Measurements from ENCODE around the gene LMTK2. TPM values are rescaled to one million over a fixed set of nuclear protein-coding genes. Genes with fewer than 3 reads are reported as not detected.

The LMTK2 gene
- total and polyA plus RNA-seq, 2 donors (not counting 1 experiment from before 2014, with no cell fraction given): 5.2 to 6.9 TPM

DNA sequence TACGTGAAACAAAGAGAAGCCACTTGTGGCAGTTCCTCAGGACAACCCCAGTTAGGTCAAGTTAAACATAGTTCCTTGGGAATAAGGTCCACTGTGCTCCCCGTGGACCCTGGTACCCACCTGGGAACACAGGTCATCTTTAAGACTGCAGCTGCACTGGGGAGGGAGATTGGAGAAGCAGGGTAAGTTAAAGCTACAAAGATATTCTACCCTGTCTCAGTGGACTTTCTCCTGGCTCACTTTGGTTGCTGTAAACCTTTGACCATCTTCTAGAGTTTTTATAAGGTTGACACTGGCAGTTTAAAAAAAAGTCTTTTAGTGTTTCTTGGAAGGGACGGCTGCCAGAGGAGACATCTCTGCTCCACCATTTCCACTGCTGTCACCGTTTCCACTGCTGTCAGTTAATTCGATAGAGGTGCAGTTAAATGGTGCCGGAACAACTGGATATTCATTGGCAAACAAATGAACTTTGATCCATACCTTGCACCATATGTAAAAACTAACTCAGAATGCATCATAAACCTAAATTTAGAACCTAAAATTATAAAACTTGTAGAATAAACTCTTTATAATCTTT is 42.5 kb downstream of the LMTK2 start:
- Histone ChIP-seq H3K36me3 (ENCODE audit: control insufficient read depth, insufficient read depth, low read length) (no peaks in the 10 kb centered on the region), H3K4me3 (replicated peaks in 1 of 4; ENCODE audit: control extremely low read depth in 1 of 4, insufficient read depth in 1 of 4, low read depth in 3 of 4, low read length in 4 of 4) (no peak overlapping the region), H2AFZ (ENCODE audit: low read length) (no peak overlapping the region), H3K27ac (ENCODE audit: insufficient read depth, low read length) (no peak overlapping the region), H3K9me3 (ENCODE audit: control insufficient read depth, insufficient read depth, low read depth, low read length) (no peaks in the 10 kb centered on the region), H3K4me2 (ENCODE audit: extremely low read depth, insufficient read depth, low read length) (no peak overlapping the region), H3K27me3 (ENCODE audit: control insufficient read depth, insufficient read depth, low read length) (no peaks in the 10 kb centered on the region), H3K79me2 (ENCODE audit: control insufficient read depth, insufficient read depth, low read length) (no peaks in the 10 kb centered on the region), H3K9ac (ENCODE audit: insufficient read depth, low read length) (no peak overlapping the region), H4K20me1 (ENCODE audit: control insufficient read depth, extremely low read depth, insufficient read depth, low read length) (no peaks in the 10 kb centered on the region), H3K4me1 (ENCODE audit: control insufficient read depth, extremely low read depth, insufficient read depth, low read length) (no peaks in the 10 kb centered on the region)
- DNase-seq (ENCODE audit: low read depth in 2 of 2): no peak
- no peak for TF ChIP-seq EZH2 (IDR thresholded peaks at IDR 0.05; ENCODE audit: low read length, missing control alignments)
- TF ChIP-seq, protein P1, sequence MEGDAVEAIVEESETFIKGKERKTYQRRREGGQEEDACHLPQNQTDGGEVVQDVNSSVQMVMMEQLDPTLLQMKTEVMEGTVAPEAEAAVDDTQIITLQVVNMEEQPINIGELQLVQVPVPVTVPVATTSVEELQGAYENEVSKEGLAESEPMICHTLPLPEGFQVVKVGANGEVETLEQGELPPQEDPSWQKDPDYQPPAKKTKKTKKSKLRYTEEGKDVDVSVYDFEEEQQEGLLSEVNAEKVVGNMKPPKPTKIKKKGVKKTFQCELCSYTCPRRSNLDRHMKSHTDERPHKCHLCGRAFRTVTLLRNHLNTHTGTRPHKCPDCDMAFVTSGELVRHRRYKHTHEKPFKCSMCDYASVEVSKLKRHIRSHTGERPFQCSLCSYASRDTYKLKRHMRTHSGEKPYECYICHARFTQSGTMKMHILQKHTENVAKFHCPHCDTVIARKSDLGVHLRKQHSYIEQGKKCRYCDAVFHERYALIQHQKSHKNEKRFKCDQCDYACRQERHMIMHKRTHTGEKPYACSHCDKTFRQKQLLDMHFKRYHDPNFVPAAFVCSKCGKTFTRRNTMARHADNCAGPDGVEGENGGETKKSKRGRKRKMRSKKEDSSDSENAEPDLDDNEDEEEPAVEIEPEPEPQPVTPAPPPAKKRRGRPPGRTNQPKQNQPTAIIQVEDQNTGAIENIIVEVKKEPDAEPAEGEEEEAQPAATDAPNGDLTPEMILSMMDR (conservative IDR thresholded peaks at IDR 0.05 in 1 of 2, IDR thresholded peaks at IDR 0.05 in 1 of 2; ENCODE audit: low read depth in 1 of 2, low read length in 2 of 2): no peak

DNA sequence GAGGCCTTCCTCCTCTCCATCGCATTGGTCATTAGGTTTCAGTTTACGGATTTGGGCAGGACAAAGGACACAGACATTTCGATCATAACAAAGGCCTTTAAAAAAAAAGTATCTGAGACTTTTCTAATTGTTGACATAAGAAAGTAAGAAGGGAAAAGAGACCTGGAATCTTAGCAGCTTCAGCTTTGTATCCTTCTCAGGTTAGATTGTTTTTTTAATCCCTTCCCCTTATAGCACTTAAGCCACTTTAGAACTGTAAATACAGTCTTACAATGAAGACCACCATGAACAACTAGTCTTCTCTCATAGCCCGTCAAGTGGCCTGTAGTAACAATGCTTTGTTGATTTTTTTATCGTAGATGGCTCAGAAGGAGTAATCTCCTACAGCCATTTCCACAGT is 45.2 kb downstream of the LMTK2 start:
- DNase-seq (ENCODE audit: low read depth in 2 of 2): no peak
- Histone ChIP-seq H3K27ac (ENCODE audit: insufficient read depth, low read length) (no peak overlapping the region), H3K9me3 (ENCODE audit: control insufficient read depth, insufficient read depth, low read depth, low read length) (no peaks in the 10 kb centered on the region), H3K4me1 (ENCODE audit: control insufficient read depth, extremely low read depth, insufficient read depth, low read length) (no peaks in the 10 kb centered on the region), H2AFZ (ENCODE audit: low read length) (no peak overlapping the region), H3K9ac (ENCODE audit: insufficient read depth, low read length) (no peak overlapping the region), H3K4me3 (replicated peaks in 1 of 4; ENCODE audit: control extremely low read depth in 1 of 4, insufficient read depth in 1 of 4, low read depth in 3 of 4, low read length in 4 of 4) (no peak overlapping the region), H3K27me3 (ENCODE audit: control insufficient read depth, insufficient read depth, low read length) (no peaks in the 10 kb centered on the region), H3K4me2 (ENCODE audit: extremely low read depth, insufficient read depth, low read length) (no peak overlapping the region), H4K20me1 (ENCODE audit: control insufficient read depth, extremely low read depth, insufficient read depth, low read length) (no peaks in the 10 kb centered on the region), H3K36me3 (ENCODE audit: control insufficient read depth, insufficient read depth, low read length) (no peaks in the 10 kb centered on the region), H3K79me2 (ENCODE audit: control insufficient read depth, insufficient read depth, low read length) (no peaks in the 10 kb centered on the region)
- no peak for TF ChIP-seq EZH2 (IDR thresholded peaks at IDR 0.05; ENCODE audit: low read length, missing control alignments)
- TF ChIP-seq, protein P1 (conservative IDR thresholded peaks at IDR 0.05 in 1 of 2, IDR thresholded peaks at IDR 0.05 in 1 of 2; ENCODE audit: low read depth in 1 of 2, low read length in 2 of 2): no peak

DNA sequence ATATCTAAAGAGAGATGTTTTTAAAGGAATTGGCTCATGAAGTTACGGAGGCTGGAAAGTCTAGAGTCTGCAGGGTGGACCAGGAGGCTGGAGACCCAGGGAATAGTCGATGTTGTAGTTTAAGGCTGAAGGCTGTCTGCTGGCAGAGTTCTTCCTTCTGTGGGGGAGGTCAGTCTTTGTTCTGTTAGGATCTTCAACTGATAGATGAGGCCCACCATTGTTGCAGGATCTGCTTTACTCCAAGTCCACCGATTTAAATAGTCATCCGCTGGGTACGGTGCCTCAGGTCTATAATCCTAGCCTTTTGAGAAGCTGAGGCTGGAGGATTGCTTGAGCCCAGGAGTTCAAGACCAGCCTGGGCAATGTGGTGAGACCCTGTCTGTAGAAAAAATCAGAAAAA is 50.0 kb downstream of the LMTK2 start:
- DNase-seq (ENCODE audit: low read depth in 2 of 2): no peak
- Histone ChIP-seq H3K27me3 (ENCODE audit: control insufficient read depth, insufficient read depth, low read length) (no peaks in the 10 kb centered on the region), H3K27ac (ENCODE audit: insufficient read depth, low read length) (no peak overlapping the region), H3K4me3 (replicated peaks in 1 of 4; ENCODE audit: control extremely low read depth in 1 of 4, insufficient read depth in 1 of 4, low read depth in 3 of 4, low read length in 4 of 4) (no peak overlapping the region), H3K9me3 (ENCODE audit: control insufficient read depth, insufficient read depth, low read depth, low read length) (no peaks in the 10 kb centered on the region), H3K36me3 (ENCODE audit: control insufficient read depth, insufficient read depth, low read length) (no peaks in the 10 kb centered on the region), H3K4me1 (ENCODE audit: control insufficient read depth, extremely low read depth, insufficient read depth, low read length) (no peaks in the 10 kb centered on the region), H3K9ac (ENCODE audit: insufficient read depth, low read length) (no peak overlapping the region), H3K79me2 (ENCODE audit: control insufficient read depth, insufficient read depth, low read length) (no peaks in the 10 kb centered on the region), H2AFZ (ENCODE audit: low read length) (no peak overlapping the region), H4K20me1 (ENCODE audit: control insufficient read depth, extremely low read depth, insufficient read depth, low read length) (no peaks in the 10 kb centered on the region), H3K4me2 (ENCODE audit: extremely low read depth, insufficient read depth, low read length) (no peak overlapping the region)
- TF ChIP-seq, protein P1 (conservative IDR thresholded peaks at IDR 0.05 in 1 of 2, IDR thresholded peaks at IDR 0.05 in 1 of 2; ENCODE audit: low read depth in 1 of 2, low read length in 2 of 2): no peak
- no peak for TF ChIP-seq EZH2 (IDR thresholded peaks at IDR 0.05; ENCODE audit: low read length, missing control alignments)

Data from fibroblast of lung (primary cell).